Measurements from ENCODE around the gene KIF1B. TPM values are rescaled to one million over a fixed set of nuclear protein-coding genes. Genes with fewer than 3 reads are reported as not detected.

KIF1B gene
- total RNA-seq, 1 experiment from 2014 or later: 57.7 TPM

DNA sequence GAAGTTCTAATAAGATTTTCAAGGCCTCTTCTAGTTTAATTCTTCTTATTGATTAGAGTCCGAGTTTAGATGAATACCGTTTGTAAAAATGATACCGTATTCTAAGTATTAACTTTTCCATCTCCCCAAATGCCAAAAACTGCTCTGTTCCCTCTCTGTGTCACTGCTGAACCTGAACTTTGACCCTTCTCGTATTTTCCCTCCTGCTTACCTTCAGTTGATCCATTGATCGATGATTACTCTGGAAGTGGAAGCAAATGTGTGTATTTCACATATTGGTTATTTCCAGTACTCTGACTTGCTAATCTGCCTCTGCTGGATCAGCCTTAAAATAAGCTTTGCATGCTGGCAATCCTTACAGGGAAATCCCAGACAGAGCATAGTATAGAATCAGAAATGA, 68.5 kb downstream of the KIF1B start:
- H2BK20ac ChIP-seq (ENCODE audit: low read depth, low read length, poor library complexity, severe bottlenecking): no peak overlapping the region
- no peak overlapping the region for H4K91ac ChIP-seq (ENCODE audit: insufficient read length, low read depth, low read length)
- H4K5ac ChIP-seq (ENCODE audit: insufficient read length, low read depth, low read length): no peak overlapping the region
- H4K20me1 ChIP-seq (ENCODE audit: control insufficient read depth, insufficient read depth, insufficient read length): no peaks in the 10 kb centered on the region
- no peak overlapping the region for H3K4me3 Mint-ChIP-seq
- H3K27ac Mint-ChIP-seq: no peak overlapping the region; a peak in 1 of 7 replicates
- H3K4me1 ChIP-seq (ENCODE audit: insufficient read depth, low read length): no peaks in the 10 kb centered on the region
- H3K9me3 Mint-ChIP-seq: no peaks in the 10 kb centered on the region
- TF ChIP-seq, protein P1, sequence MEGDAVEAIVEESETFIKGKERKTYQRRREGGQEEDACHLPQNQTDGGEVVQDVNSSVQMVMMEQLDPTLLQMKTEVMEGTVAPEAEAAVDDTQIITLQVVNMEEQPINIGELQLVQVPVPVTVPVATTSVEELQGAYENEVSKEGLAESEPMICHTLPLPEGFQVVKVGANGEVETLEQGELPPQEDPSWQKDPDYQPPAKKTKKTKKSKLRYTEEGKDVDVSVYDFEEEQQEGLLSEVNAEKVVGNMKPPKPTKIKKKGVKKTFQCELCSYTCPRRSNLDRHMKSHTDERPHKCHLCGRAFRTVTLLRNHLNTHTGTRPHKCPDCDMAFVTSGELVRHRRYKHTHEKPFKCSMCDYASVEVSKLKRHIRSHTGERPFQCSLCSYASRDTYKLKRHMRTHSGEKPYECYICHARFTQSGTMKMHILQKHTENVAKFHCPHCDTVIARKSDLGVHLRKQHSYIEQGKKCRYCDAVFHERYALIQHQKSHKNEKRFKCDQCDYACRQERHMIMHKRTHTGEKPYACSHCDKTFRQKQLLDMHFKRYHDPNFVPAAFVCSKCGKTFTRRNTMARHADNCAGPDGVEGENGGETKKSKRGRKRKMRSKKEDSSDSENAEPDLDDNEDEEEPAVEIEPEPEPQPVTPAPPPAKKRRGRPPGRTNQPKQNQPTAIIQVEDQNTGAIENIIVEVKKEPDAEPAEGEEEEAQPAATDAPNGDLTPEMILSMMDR (conservative IDR thresholded peaks at IDR 0.05): no peak
- no peaks in the 10 kb centered on the region for H3K4me1 Mint-ChIP-seq
- H2AK5ac ChIP-seq (ENCODE audit: insufficient read length, low read length): no peak overlapping the region
- H3T11ph ChIP-seq (ENCODE audit: low read length): no peak overlapping the region
- no peak overlapping the region for H3K9ac ChIP-seq (ENCODE audit: extremely low read depth, insufficient read length, low read length)
- H3K27ac ChIP-seq (ENCODE audit: insufficient read length, low read depth, low read length): no peak overlapping the region
- no peaks in the 10 kb centered on the region for H3K27me3 Mint-ChIP-seq (ENCODE audit: low read depth)
- H2BK12ac ChIP-seq (ENCODE audit: insufficient read length, low read depth, low read length): no peak overlapping the region
- H3K9me3 ChIP-seq (ENCODE audit: control insufficient read depth, low read depth, low read length): no peaks in the 10 kb centered on the region
- no peak overlapping the region for H3K4ac ChIP-seq (ENCODE audit: low read depth, low read length)
- H3K79me2 ChIP-seq (ENCODE audit: insufficient read depth, low read length): no peaks in the 10 kb centered on the region; the same call in 1 of the 2 replicates
- H3K36me3 Mint-ChIP-seq (ENCODE audit: insufficient read depth in 1 of 3, low read depth in 3 of 3): peaks cover 5 to 67% (median 53%) of the 10 kb centered on the region in 3 experiments; a peak in 5 of 7 replicates
- no peak overlapping the region for H3K18ac ChIP-seq (ENCODE audit: insufficient read length, low read depth, low read length)
- no peaks in the 10 kb centered on the region for H3K23me2 ChIP-seq (ENCODE audit: insufficient read length, low read depth, low read length, poor library complexity, severe bottlenecking)
- H3K27me3 ChIP-seq (ENCODE audit: insufficient read depth, low read length): no peaks in the 10 kb centered on the region
- no peak overlapping the region for H4K8ac ChIP-seq (replicated peaks; ENCODE audit: insufficient read length, low read depth, low read length)
- no peak overlapping the region for H3K4me2 ChIP-seq (ENCODE audit: insufficient read depth, insufficient read length, low read length)
- no peak overlapping the region for H3K56ac ChIP-seq (ENCODE audit: insufficient read length, low read depth, low read length)
- DNase-seq: no peak
- H3K79me1 ChIP-seq (ENCODE audit: insufficient read depth, low read depth, low read length, poor library complexity, severe bottlenecking): no peaks in the 10 kb centered on the region
- no peak overlapping the region for H2BK15ac ChIP-seq (ENCODE audit: low read depth, low read length)
- H3K23ac ChIP-seq (ENCODE audit: insufficient read length, low read depth, low read length): no peak overlapping the region
- no peak overlapping the region for H3K14ac ChIP-seq (ENCODE audit: insufficient read depth, low read length)
- H2BK5ac ChIP-seq (ENCODE audit: insufficient read length, low read length): no peak overlapping the region
- no peak overlapping the region for H2AFZ ChIP-seq (ENCODE audit: low read length)
- no CpG with 5 or more reads among the region's 5 CpGs for WGBS (ENCODE audit: extremely low coverage, insufficient read length, low lambda C conversion rate)
- no peak overlapping the region for H2BK120ac ChIP-seq (ENCODE audit: low read depth, low read length, poor library complexity, severe bottlenecking)
